ENCODE results near the gene MTG1.
"Not testable (repeated sequence)": the region's sequence is repeated elsewhere in the genome, so short reads cannot be mapped to it uniquely, and the experiment has no call there.

MTG1 gene

GRCh38 chr10:133401500-133401899 is 7.5 kb downstream of the MTG1 start:
- Mint-ChIP-seq H3K27ac (ENCODE audit: low read depth) (peak overlapping the region; percentile 79), H3K4me1 (peaks cover 32% of the 10 kb centered on the region), H3K9me3 (no peaks in the 10 kb centered on the region), H3K36me3 (ENCODE audit: insufficient read depth) (peaks cover 32% of the 10 kb centered on the region), H3K27me3 (no peaks in the 10 kb centered on the region), H3K4me3 (no peak overlapping the region)
- DNase-seq (ENCODE audit: low spot score in 2 of 2) (no peak), ATAC-seq (replicated peaks; ENCODE audit: extremely low read depth, poor library complexity, severe bottlenecking) (no peak)

DNA sequence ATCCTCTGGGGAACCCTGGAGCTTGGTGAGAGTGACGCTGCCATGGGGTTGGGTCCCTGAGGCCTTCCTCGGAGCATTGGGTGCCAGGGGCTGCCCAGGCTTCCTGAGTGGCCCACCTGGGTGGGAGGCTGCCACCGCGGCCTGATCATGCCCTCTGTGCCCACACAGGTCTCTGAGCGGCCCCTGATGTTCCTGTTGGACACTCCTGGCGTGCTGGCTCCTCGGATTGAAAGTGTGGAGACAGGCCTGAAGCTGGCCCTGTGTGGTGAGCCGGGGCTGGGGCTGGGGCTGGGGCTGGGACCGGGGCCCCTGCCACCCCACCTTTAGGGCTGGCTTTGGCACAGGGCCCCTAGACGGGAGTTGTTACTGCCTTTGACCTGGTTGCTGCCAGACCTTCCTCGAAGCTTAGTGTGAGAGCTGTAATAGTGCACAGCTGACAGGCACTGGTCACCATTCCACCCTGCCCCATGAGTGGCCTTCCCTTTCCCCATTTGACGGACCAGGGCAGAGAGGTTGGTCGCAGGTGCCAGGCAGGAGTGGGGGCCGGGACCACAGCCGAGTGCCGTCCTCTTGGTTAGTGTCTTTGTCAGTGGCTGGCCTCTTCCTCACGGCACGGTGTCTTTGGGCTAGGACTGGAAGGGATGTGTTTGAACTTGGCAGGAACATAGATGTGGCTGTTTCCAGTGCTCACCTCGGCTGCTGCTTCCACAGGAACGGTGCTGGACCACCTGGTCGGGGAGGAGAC is 8.2 kb downstream of the MTG1 start:
- H3K4me1 Mint-ChIP-seq: peaks cover 31% of the 10 kb centered on the region
- H3K9me3 Mint-ChIP-seq: no peaks in the 10 kb centered on the region
- DNase-seq (ENCODE audit: low spot score in 2 of 2): no peak
- no peak for ATAC-seq (replicated peaks; ENCODE audit: extremely low read depth, poor library complexity, severe bottlenecking)
- H3K27ac Mint-ChIP-seq (ENCODE audit: low read depth): peak overlapping the region; percentile 79
- H3K27me3 Mint-ChIP-seq: no peaks in the 10 kb centered on the region
- H3K36me3 Mint-ChIP-seq (ENCODE audit: insufficient read depth): peaks cover 36% of the 10 kb centered on the region
- no peak overlapping the region for H3K4me3 Mint-ChIP-seq

GRCh38 chr10:133403359-133403758 is 9.4 kb downstream of the MTG1 start:
- ATAC-seq (replicated peaks; ENCODE audit: extremely low read depth, poor library complexity, severe bottlenecking) (no peak), DNase-seq (ENCODE audit: low spot score in 2 of 2) (no peak)
- H3K36me3 Mint-ChIP-seq (ENCODE audit: insufficient read depth): peaks cover 37% of the 10 kb centered on the region
- peaks cover 39% of the 10 kb centered on the region for H3K4me1 Mint-ChIP-seq
- no peak overlapping the region for H3K4me3 Mint-ChIP-seq
- no peaks in the 10 kb centered on the region for H3K9me3 Mint-ChIP-seq
- H3K27me3 Mint-ChIP-seq: no peaks in the 10 kb centered on the region
- H3K27ac Mint-ChIP-seq (ENCODE audit: low read depth): no peak overlapping the region

- H3K27ac Mint-ChIP-seq (ENCODE audit: low read depth): no peak overlapping the region
- DNase-seq (ENCODE audit: low spot score in 2 of 2) (no peak), ATAC-seq (replicated peaks; ENCODE audit: extremely low read depth, poor library complexity, severe bottlenecking) (no peak)
- peaks cover 38% of the 10 kb centered on the region for H3K36me3 Mint-ChIP-seq (ENCODE audit: insufficient read depth)
- H3K27me3 Mint-ChIP-seq: no peaks in the 10 kb centered on the region
- H3K4me3 Mint-ChIP-seq: no peak overlapping the region
- H3K4me1 Mint-ChIP-seq: peaks cover 42% of the 10 kb centered on the region
- no peaks in the 10 kb centered on the region for H3K9me3 Mint-ChIP-seq
These were observed 9.8 kb downstream of the MTG1 start for GRCh38 chr10:133403784-133404183.

GRCh38 chr10:133405272-133405671 is 11.3 kb downstream of the MTG1 start:
- no peak for DNase-seq (ENCODE audit: low spot score in 2 of 2)
- H3K9me3 Mint-ChIP-seq: no peaks in the 10 kb centered on the region
- peaks cover 51% of the 10 kb centered on the region for H3K4me1 Mint-ChIP-seq
- no peak for ATAC-seq (replicated peaks; ENCODE audit: extremely low read depth, poor library complexity, severe bottlenecking)
- no peak overlapping the region for H3K27ac Mint-ChIP-seq (ENCODE audit: low read depth)
- H3K36me3 Mint-ChIP-seq (ENCODE audit: insufficient read depth): peaks cover 35% of the 10 kb centered on the region
- no peak overlapping the region for H3K4me3 Mint-ChIP-seq
- H3K27me3 Mint-ChIP-seq: no peaks in the 10 kb centered on the region

DNA sequence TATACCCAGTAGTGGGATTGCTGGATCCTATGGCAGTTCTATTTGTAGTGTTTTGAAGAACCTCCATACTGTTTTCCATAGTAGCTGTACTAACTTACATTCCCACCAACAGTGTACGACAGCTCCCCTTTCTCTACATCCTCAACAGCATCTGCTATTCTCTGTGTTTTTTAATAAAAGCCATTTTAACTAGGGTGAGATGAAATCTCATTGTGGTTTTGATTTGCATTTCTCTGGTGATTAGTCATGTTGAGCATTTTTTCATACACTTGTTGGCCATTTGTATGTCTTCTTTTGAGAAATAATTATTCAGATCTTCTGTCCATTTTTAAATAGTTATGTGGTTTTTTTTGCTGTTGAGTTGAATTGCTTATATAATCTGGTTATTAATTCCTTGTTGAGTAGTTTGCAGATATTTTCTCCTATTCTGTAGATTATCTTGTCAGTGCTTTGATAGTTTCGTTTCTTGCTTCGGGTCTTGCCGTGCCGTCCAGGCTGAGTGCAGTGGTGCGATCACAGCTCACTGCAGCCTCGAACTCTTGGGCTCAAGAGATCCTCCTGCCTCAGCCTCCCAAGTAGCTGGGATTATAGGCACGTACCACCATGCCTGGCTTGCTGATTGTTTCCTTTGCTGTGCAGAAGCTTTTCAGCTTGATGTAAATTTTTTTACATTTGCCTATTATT is 12.0 kb downstream of the MTG1 start:
- ATAC-seq (replicated peaks; ENCODE audit: extremely low read depth, poor library complexity, severe bottlenecking) (no peak), DNase-seq (ENCODE audit: low spot score in 2 of 2) (no peak)
- H3K36me3 Mint-ChIP-seq (ENCODE audit: insufficient read depth): peaks cover 33% of the 10 kb centered on the region
- peak overlapping the region; percentile 19 for H3K27ac Mint-ChIP-seq (ENCODE audit: low read depth)
- H3K4me1 Mint-ChIP-seq: peaks cover 45% of the 10 kb centered on the region
- no peak overlapping the region for H3K4me3 Mint-ChIP-seq
- no peaks in the 10 kb centered on the region for H3K9me3 Mint-ChIP-seq
- no peaks in the 10 kb centered on the region for H3K27me3 Mint-ChIP-seq

DNA sequence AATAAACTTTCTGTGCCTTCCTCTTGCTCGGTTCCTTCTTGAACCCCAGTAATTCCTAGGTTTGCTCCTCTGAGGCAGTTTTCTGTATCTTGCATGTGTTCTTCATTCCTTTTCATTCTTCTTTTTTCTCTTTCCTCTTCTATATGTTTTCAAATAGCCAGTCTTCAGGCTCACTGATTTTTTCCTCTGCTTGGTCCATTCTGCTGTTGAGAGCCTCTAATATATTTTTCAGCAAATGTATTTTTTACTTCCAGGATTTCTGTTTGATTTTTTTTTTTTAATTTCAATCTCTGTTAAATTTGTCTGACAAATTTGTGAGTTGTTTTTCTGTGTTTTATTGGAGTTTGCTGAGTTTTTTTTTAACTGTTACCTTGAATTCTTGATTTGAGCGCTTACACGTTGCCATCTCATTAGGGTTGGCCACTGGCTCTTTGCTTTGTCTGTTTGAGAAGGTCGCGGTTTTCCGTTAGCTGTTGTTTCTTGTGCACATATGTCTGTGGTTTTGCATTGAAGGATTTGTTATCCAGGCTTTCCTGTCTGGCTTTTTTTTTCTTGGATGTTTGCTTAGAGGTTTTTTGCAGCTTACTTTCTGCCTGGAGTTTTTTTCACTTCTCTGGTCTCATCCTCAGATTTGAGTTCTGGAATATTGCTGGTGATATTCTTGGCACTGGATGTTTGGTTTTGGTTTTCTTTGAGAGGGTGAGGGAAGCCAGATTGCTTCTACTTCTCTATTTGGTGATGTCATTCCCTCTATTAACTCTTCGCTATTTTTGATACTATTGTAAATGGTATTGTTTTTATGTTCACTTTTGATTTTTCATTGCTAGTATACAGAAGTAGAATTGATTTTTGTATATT is 17.8 kb downstream of the MTG1 start:
- no peaks in the 10 kb centered on the region for H3K27me3 Mint-ChIP-seq
- ATAC-seq (replicated peaks; ENCODE audit: extremely low read depth, poor library complexity, severe bottlenecking): no peak
- peaks cover 12% of the 10 kb centered on the region for H3K9me3 Mint-ChIP-seq
- peaks cover 26% of the 10 kb centered on the region for H3K4me1 Mint-ChIP-seq
- DNase-seq (ENCODE audit: low spot score in 2 of 2): no peak
- H3K4me3 Mint-ChIP-seq: no peak overlapping the region
- H3K36me3 Mint-ChIP-seq (ENCODE audit: insufficient read depth): peaks cover 39% of the 10 kb centered on the region
- no peak overlapping the region for H3K27ac Mint-ChIP-seq (ENCODE audit: low read depth)

DNA sequence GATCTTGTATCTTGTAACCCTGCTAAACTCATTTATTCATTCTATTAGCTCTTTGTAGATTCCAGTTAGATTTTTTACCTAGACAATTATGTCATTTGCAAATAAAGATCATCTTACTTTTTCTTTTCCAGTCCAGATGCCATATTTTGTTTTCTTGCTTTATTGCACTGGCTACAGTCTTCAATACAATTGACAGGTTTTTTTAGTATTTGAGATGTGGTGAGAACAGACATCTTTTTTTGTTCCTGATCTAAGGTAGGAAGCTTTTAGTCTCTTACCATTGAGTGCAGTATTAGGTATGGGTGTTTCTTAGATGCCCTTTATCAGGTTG is 18.4 kb downstream of the MTG1 start:
- Mint-ChIP-seq H3K36me3 (ENCODE audit: insufficient read depth) (peaks cover 36% of the 10 kb centered on the region), H3K27ac (ENCODE audit: low read depth) (no peak overlapping the region), H3K4me3 (no peak overlapping the region), H3K9me3 (peaks cover 12% of the 10 kb centered on the region), H3K4me1 (peaks cover 21% of the 10 kb centered on the region), H3K27me3 (no peaks in the 10 kb centered on the region)
- ATAC-seq (replicated peaks; ENCODE audit: extremely low read depth, poor library complexity, severe bottlenecking) (no peak), DNase-seq (ENCODE audit: low spot score in 2 of 2) (no peak)

DNA sequence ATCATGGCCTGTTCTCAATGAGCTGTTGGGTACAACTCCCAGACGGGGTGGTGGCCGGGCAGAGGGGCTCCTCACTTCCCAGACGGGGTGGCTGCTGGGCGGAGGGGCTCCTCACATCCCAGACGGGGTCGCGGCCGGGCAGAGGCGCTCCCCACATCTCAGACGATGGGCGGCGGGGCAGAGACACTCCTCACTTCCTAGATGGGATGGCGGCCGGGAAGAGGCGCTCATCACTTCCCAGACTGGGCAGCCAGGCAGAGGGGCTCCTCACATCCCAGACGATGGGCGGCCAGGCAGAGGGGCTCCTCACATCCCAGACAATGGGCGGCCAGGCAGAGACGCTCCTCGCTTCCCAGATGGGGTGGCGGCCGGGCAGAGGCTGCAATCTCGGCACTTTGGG is 20.4 kb downstream of the MTG1 start:
- H3K27me3 Mint-ChIP-seq; ATAC-seq (replicated peaks; ENCODE audit: extremely low read depth, poor library complexity, severe bottlenecking); H3K27ac Mint-ChIP-seq (ENCODE audit: low read depth); H3K4me3 Mint-ChIP-seq; DNase-seq (ENCODE audit: low spot score in 2 of 2); H3K4me1 Mint-ChIP-seq: not testable (repeated sequence)
- Mint-ChIP-seq H3K9me3 (peaks cover 12% of the 10 kb centered on the region), H3K36me3 (ENCODE audit: insufficient read depth) (peaks cover 33% of the 10 kb centered on the region)

DNA sequence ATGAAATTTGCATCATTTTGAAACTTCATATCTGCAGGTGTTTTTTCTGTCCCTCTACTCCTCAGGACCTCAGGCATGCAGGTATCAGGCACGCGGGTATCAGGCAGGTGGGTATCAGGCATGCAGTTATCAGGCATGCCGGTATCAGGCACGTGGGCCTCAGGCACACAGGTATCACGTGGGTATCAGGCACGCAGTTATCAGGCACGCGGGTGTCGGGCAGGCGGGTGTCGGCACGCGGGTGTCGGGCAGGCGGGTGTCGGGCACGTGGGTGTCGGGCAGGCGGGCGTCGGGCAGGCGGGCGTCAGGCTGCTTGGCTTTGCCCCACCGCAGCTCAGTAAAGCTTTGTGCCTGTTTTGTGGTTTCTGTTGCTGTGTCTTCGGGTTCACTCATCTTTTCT is 21.8 kb downstream of the MTG1 start:
- Mint-ChIP-seq H3K36me3 (ENCODE audit: insufficient read depth) (peaks cover 32% of the 10 kb centered on the region), H3K27me3 (no peaks in the 10 kb centered on the region), H3K4me3 (no peak overlapping the region), H3K4me1 (peaks cover 6% of the 10 kb centered on the region), H3K27ac (ENCODE audit: low read depth) (no peak overlapping the region), H3K9me3 (peaks cover 12% of the 10 kb centered on the region)
- no peak for ATAC-seq (replicated peaks; ENCODE audit: extremely low read depth, poor library complexity, severe bottlenecking)
- DNase-seq (ENCODE audit: low spot score in 2 of 2): no peak

- DNase-seq (ENCODE audit: low spot score in 2 of 2) (no peak), ATAC-seq (replicated peaks; ENCODE audit: extremely low read depth, poor library complexity, severe bottlenecking) (no peak)
- no peaks in the 10 kb centered on the region for H3K27me3 Mint-ChIP-seq
- H3K9me3 Mint-ChIP-seq: no peaks in the 10 kb centered on the region
- H3K4me3 Mint-ChIP-seq: no peak overlapping the region
- H3K4me1 Mint-ChIP-seq: peaks cover 6% of the 10 kb centered on the region
- H3K36me3 Mint-ChIP-seq (ENCODE audit: insufficient read depth): peaks cover 17% of the 10 kb centered on the region
- no peak overlapping the region for H3K27ac Mint-ChIP-seq (ENCODE audit: low read depth)
These were observed 24.5 kb downstream of the MTG1 start for GRCh38 chr10:133418289-133418993.

DNA sequence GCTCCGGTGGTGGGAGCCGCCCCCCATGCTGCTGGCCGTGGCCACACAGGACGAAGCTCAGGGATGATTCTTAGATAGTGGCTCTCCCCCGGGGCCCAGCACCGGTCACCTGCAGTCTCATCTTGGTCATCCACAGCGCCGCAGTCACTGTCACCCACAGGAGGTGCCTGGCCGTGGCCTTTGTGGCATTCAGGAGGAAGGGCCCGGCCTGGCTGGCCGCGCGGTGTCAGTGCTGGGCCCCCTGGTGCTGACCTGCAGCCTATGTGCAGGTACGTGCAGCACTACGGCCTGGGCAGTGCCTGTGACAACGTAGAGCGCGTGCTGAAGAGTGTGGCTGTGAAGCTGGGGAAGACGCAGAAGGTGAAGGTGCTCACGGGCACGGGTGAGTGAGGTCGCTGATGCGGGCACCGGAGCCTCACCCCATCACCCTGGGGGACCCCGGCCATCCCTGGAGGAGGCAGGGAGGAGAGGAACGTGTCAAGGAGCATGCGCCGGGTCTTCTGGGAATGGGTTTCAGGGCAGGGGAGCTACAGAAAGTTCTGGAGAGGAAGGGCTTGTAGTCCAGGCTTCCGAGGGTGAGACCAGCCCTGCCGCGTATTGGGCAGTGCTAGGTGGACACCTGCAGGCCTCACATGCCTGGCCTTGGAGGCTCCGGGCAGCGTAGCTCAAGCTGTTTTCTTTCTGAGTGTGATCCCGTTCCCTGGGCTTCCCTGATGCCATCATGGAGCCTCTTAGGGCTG is 25.4 kb downstream of the MTG1 start:
- ATAC-seq (replicated peaks; ENCODE audit: extremely low read depth, poor library complexity, severe bottlenecking) (no peak), DNase-seq (ENCODE audit: low spot score in 2 of 2) (no peak)
- Mint-ChIP-seq H3K4me3 (no peak overlapping the region), H3K27ac (ENCODE audit: low read depth) (no peak overlapping the region), H3K9me3 (no peaks in the 10 kb centered on the region), H3K4me1 (peaks cover 6% of the 10 kb centered on the region), H3K36me3 (ENCODE audit: insufficient read depth) (peaks cover 16% of the 10 kb centered on the region), H3K27me3 (no peaks in the 10 kb centered on the region)
